Osteocyte (in vitro differentiated cells): Measurements from ENCODE around the gene UNC119B. TPM values are rescaled to one million over a fixed set of nuclear protein-coding genes. Genes with fewer than 3 reads are reported as not detected.

Source experiments
- DNase-seq: peaks from one replicate; pipeline ENCODE4 v3.0.0; 2021; ENCODE audit warnings: mixed read lengths; ENCODE audit not compliant: unreplicated experiment; ENCODE audit errors: extremely low spot score
- H3K27ac Mint-ChIP-seq: one replicate; pipeline ENCODE4 v1.8.0; 2021; ENCODE audit warnings: mild to moderate bottlenecking, mixed read lengths; ENCODE audit not compliant: unreplicated experiment
- H3K27me3 Mint-ChIP-seq: one replicate; pipeline ENCODE4 v1.8.0; 2021; ENCODE audit warnings: mixed read lengths; ENCODE audit not compliant: unreplicated experiment
- H3K36me3 Mint-ChIP-seq: one replicate; pipeline ENCODE4 v1.8.0; 2021; ENCODE audit warnings: mixed read lengths; ENCODE audit not compliant: unreplicated experiment
- H3K4me1 Mint-ChIP-seq: one replicate; pipeline ENCODE4 v1.8.0; 2021; ENCODE audit warnings: mixed read lengths; ENCODE audit not compliant: unreplicated experiment
- H3K4me3 Mint-ChIP-seq: one replicate; pipeline ENCODE4 v1.8.0; 2021; ENCODE audit warnings: mild to moderate bottlenecking, moderate library complexity, mixed read lengths; ENCODE audit not compliant: unreplicated experiment
- H3K9me3 Mint-ChIP-seq: one replicate; pipeline ENCODE4 v1.8.0; 2021; ENCODE audit warnings: mixed read lengths; ENCODE audit not compliant: unreplicated experiment
- CTCF ChIP-seq: fragments of 200-600 bp; sonication (generic); IDR thresholded peaks from 2 replicates; pipeline ENCODE4 v1.5.0; 2021; ENCODE audit warnings: antibody characterized with exemption, mild to moderate bottlenecking, moderate library complexity
- total RNA-seq: library from RNA; stranded (reverse); gene quantifications from 2 replicates; pipeline ENCODE4 v1.2.1, GENCODE V29; 2021

UNC119B gene
- total RNA-seq, 1 donor from 2014 or later: 27.9 TPM

GRCh38 chr12:120702637-120703036 is 7.6 kb upstream of the UNC119B start:
- H3K27me3 Mint-ChIP-seq: no peaks in the 10 kb centered on the region
- TF ChIP-seq CTCF: no peak
- no peaks in the 10 kb centered on the region for H3K9me3 Mint-ChIP-seq
- no peak overlapping the region for H3K27ac Mint-ChIP-seq
- peaks cover 19% of the 10 kb centered on the region for H3K36me3 Mint-ChIP-seq
- H3K4me3 Mint-ChIP-seq: no peak overlapping the region
- no peak for DNase-seq
- no peaks in the 10 kb centered on the region for H3K4me1 Mint-ChIP-seq

- DNase-seq: no peak
- no peaks in the 10 kb centered on the region for H3K4me1 Mint-ChIP-seq
- H3K27ac Mint-ChIP-seq: no peak overlapping the region
- no peaks in the 10 kb centered on the region for H3K9me3 Mint-ChIP-seq
- no peaks in the 10 kb centered on the region for H3K27me3 Mint-ChIP-seq
- no peak for TF ChIP-seq CTCF
- peaks cover 19% of the 10 kb centered on the region for H3K36me3 Mint-ChIP-seq
- H3K4me3 Mint-ChIP-seq: no peak overlapping the region
These were observed 6.8 kb upstream of the UNC119B start for GRCh38 chr12:120703311-120703942.

GRCh38 chr12:120705618-120706017 is 4.6 kb upstream of the UNC119B start:
- H3K27me3 Mint-ChIP-seq: no peaks in the 10 kb centered on the region
- H3K36me3 Mint-ChIP-seq: peaks cover 6% of the 10 kb centered on the region
- H3K4me3 Mint-ChIP-seq: no peak overlapping the region
- peaks cover 6% of the 10 kb centered on the region for H3K4me1 Mint-ChIP-seq
- H3K27ac Mint-ChIP-seq: no peak overlapping the region
- no peaks in the 10 kb centered on the region for H3K9me3 Mint-ChIP-seq
- no peak for DNase-seq
- TF ChIP-seq CTCF: no peak

GRCh38 chr12:120706029-120706428 is 4.2 kb upstream of the UNC119B start:
- H3K4me3 Mint-ChIP-seq: no peak overlapping the region
- H3K27ac Mint-ChIP-seq: no peak overlapping the region
- no peaks in the 10 kb centered on the region for H3K27me3 Mint-ChIP-seq
- H3K36me3 Mint-ChIP-seq: peaks cover 2% of the 10 kb centered on the region
- no peak for DNase-seq
- H3K9me3 Mint-ChIP-seq: no peaks in the 10 kb centered on the region
- no peak for TF ChIP-seq CTCF
- peaks cover 7% of the 10 kb centered on the region for H3K4me1 Mint-ChIP-seq

GRCh38 chr12:120708651-120709050 is 1.6 kb upstream of the UNC119B start:
- H3K9me3 Mint-ChIP-seq: no peaks in the 10 kb centered on the region
- DNase-seq: no peak
- H3K27me3 Mint-ChIP-seq: no peaks in the 10 kb centered on the region
- H3K36me3 Mint-ChIP-seq: peaks cover 3% of the 10 kb centered on the region
- TF ChIP-seq CTCF: no peak
- H3K4me1 Mint-ChIP-seq: peaks cover 25% of the 10 kb centered on the region
- no peak overlapping the region for H3K4me3 Mint-ChIP-seq
- H3K27ac Mint-ChIP-seq: no peak overlapping the region
